K562 (cell line): ENCODE data around the gene RNF223.

Source experiments
- E2F8 ChIP-seq: fragments of 450-650 bp; IDR thresholded peaks from 2 replicates; pipeline ENCODE4 v1.7.1; 2018; ENCODE audit warnings: mild to moderate bottlenecking, low read depth; ENCODE audit not compliant: partially characterized antibody
- HBP1 ChIP-seq: fragments of 450-650 bp; formaldehyde crosslinking; IDR thresholded peaks from 2 replicates; pipeline ENCODE4 v1.4.0; 2022; ENCODE audit warnings: missing genetic modification characterization
- MTA3 ChIP-seq: fragments of 450-650 bp; formaldehyde crosslinking; IDR thresholded peaks from 2 replicates; pipeline ENCODE4 v1.6.1; 2017; ENCODE audit warnings: mild to moderate bottlenecking, borderline replicate concordance
- NFATC3 ChIP-seq: fragments of 450-650 bp; IDR thresholded peaks from 2 replicates; pipeline ENCODE4 v1.6.1; 2017; ENCODE audit warnings: mild to moderate bottlenecking
- POLR2A ChIP-seq: fragments of 450-650 bp; conservative IDR thresholded peaks from 2 replicates; pipeline ENCODE4 v1.6.1; 2016
- ZNF592 ChIP-seq: fragments of 450-650 bp; IDR thresholded peaks from 2 replicates; pipeline ENCODE4 v1.6.1; 2017; ENCODE audit warnings: antibody characterized with exemption, mild to moderate bottlenecking
- ZZZ3 ChIP-seq: fragments of 450-650 bp; IDR thresholded peaks from 2 replicates; pipeline ENCODE4 v1.6.1; 2016; ENCODE audit warnings: antibody characterized with exemption, mild to moderate bottlenecking, moderate library complexity

- no peak for TF ChIP-seq MTA3
- TF ChIP-seq NFATC3, result no peak
- no peak for TF ChIP-seq HBP1 (CRISPR knock-in tag)
- no peak for TF ChIP-seq E2F8
- no peak for TF ChIP-seq POLR2A
- no peak for TF ChIP-seq ZZZ3
- no peak for TF ChIP-seq ZNF592
Observed at GRCh38 chr1:1048765-1049164, 25.3 kb downstream of the RNF223 start.
